GM23338 (cell line): ENCODE measurements around the gene DPYD. TPM values are rescaled to one million over a fixed set of nuclear protein-coding genes. Genes with fewer than 3 reads are reported as not detected.

Experiments used
- ATAC-seq: fragments of 200-7000 bp; cut with Tn5 transposase; 3 replicates; pipeline ENCODE4 v1.9.1; 2020
- DNase-seq: peaks from one replicate; pipeline ENCODE4 v3.0.0-alpha.2; 2015; ENCODE audit warnings: low spot score
- H2AFZ ChIP-seq: fragments of 200-600 bp; sonication (generic); 2 replicates; pipeline ENCODE4 v1.8.0; 2016; ENCODE audit warnings: antibody characterized with exemption, mild to moderate bottlenecking, moderate library complexity
- H3F3A ChIP-seq: fragments of 200-600 bp; sonication (generic); replicated peaks from 2 replicates; pipeline ENCODE4 v1.8.0; 2017; ENCODE audit warnings: antibody characterized with exemption, mixed run types, low read depth
- H3K27ac ChIP-seq: fragments of 200-600 bp; sonication (generic); 2 replicates; pipeline ENCODE4 v1.6.1; 2016; ENCODE audit warnings: low read depth
- H3K27me3 ChIP-seq: fragments of 200-600 bp; sonication (generic); 2 replicates; pipeline ENCODE4 v1.8.0; 2016; ENCODE audit warnings: mild to moderate bottlenecking, mixed run types, moderate library complexity; ENCODE audit not compliant: insufficient read depth
- H3K36me3 ChIP-seq: fragments of 200-600 bp; sonication (generic); 2 replicates; pipeline ENCODE4 v1.8.0; 2016; ENCODE audit warnings: mild to moderate bottlenecking; ENCODE audit not compliant: insufficient read depth
- H3K4me1 ChIP-seq: fragments of 200-600 bp; sonication (generic); 2 replicates; pipeline ENCODE4 v1.8.0; 2016; ENCODE audit warnings: mild to moderate bottlenecking, moderate library complexity; ENCODE audit not compliant: insufficient read depth
- H3K4me2 ChIP-seq: fragments of 200-600 bp; sonication (generic); 2 replicates; pipeline ENCODE4 v1.7.1; 2017; ENCODE audit warnings: mixed run types
- H3K4me3 ChIP-seq: fragments of 200-600 bp; sonication (generic); 2 replicates; pipeline ENCODE4 v1.6.1; 2016; ENCODE audit warnings: mixed run types
- H3K79me2 ChIP-seq: fragments of 200-600 bp; sonication (generic); replicated peaks from 2 replicates; pipeline ENCODE4 v1.8.0; 2017; ENCODE audit warnings: mild to moderate bottlenecking; ENCODE audit not compliant: insufficient read depth
- H3K9me2 ChIP-seq: fragments of 200-600 bp; sonication (generic); 2 replicates; pipeline ENCODE4 v1.8.0; 2017; ENCODE audit not compliant: insufficient read depth
- H4K20me1 ChIP-seq: fragments of 200-600 bp; sonication (generic); replicated peaks from 2 replicates; pipeline ENCODE4 v1.8.0; 2017; ENCODE audit warnings: mild to moderate bottlenecking; ENCODE audit not compliant: insufficient read depth
- H3K27ac Mint-ChIP-seq: 2 replicates; pipeline ENCODE4 v1.8.0; 2020; ENCODE audit warnings: inconsistent platforms, mild to moderate bottlenecking, moderate library complexity, mixed read lengths
- H3K27me3 Mint-ChIP-seq: 3 replicates; pipeline ENCODE4 v1.8.0; 2022; ENCODE audit warnings: low read depth, mild to moderate bottlenecking, moderate library complexity, mixed read lengths, inconsistent platforms; ENCODE audit not compliant: insufficient read depth, poor library complexity
- H3K36me3 Mint-ChIP-seq: 3 replicates; pipeline ENCODE4 v1.8.0; 2021; ENCODE audit warnings: low read depth, mild to moderate bottlenecking, inconsistent platforms, moderate library complexity, mixed read lengths
- H3K4me1 Mint-ChIP-seq: 3 replicates; pipeline ENCODE4 v1.8.0; 2020; ENCODE audit warnings: mild to moderate bottlenecking, inconsistent platforms, mixed read lengths
- H3K4me3 Mint-ChIP-seq: 3 replicates; pipeline ENCODE4 v1.8.0; 2021; ENCODE audit warnings: moderate library complexity, mild to moderate bottlenecking, inconsistent platforms, mixed read lengths
- H3K9me3 Mint-ChIP-seq: 3 replicates; pipeline ENCODE4 v1.8.0; 2020; ENCODE audit warnings: moderate library complexity, mild to moderate bottlenecking, inconsistent platforms, mixed read lengths
- CREB1 ChIP-seq: fragments of 250-450 bp; sonication (Bioruptor Pico); IDR thresholded peaks from 2 replicates; pipeline ENCODE4 v1.5.0; 2020; ENCODE audit warnings: low read depth, mild to moderate bottlenecking, moderate library complexity
- CTCF ChIP-seq, 2 experiments: fragments of 200-600 bp in 1 of 2; sonication (generic) in 1 of 2; conservative IDR thresholded peaks; 2 replicates each; pipeline versions ENCODE4 v1.5.1 to v1.6.1; 2016 to 2017; ENCODE audit warnings: antibody characterized with exemption in 2 of 2, low read depth in 2 of 2, mild to moderate bottlenecking in 2 of 2, moderate library complexity in 1 of 2
- ETS1 ChIP-seq: IDR thresholded peaks from 2 replicates; pipeline ENCODE4 v1.6.1; 2016; ENCODE audit warnings: antibody characterized with exemption
- EZH2 ChIP-seq: fragments of 200-600 bp; sonication (generic); IDR thresholded peaks from one replicate; pipeline ENCODE4 v1.8.0; 2017; ENCODE audit warnings: antibody characterized with exemption, mild to moderate bottlenecking, low read depth; ENCODE audit not compliant: unreplicated experiment
- EZH2phosphoT487 ChIP-seq: fragments of 200-600 bp; sonication (generic); IDR thresholded peaks from one replicate; pipeline ENCODE4 v1.8.1; 2018; ENCODE audit warnings: antibody characterized with exemption; ENCODE audit not compliant: unreplicated experiment
- JUNB ChIP-seq: IDR thresholded peaks from one replicate; pipeline ENCODE4 v1.6.1; 2016; ENCODE audit warnings: antibody characterized with exemption; ENCODE audit not compliant: unreplicated experiment
- NANOG ChIP-seq: IDR thresholded peaks from 2 replicates; pipeline ENCODE4 v1.6.1; 2016; ENCODE audit warnings: antibody characterized with exemption, borderline replicate concordance
- REST ChIP-seq: IDR thresholded peaks from one replicate; pipeline ENCODE4 v1.6.1; 2018; ENCODE audit warnings: antibody characterized with exemption; ENCODE audit not compliant: unreplicated experiment
- STAT1 ChIP-seq: IDR thresholded peaks from one replicate; pipeline ENCODE4 v1.6.1; 2016; ENCODE audit warnings: antibody characterized with exemption; ENCODE audit not compliant: unreplicated experiment
- ZNF114 ChIP-seq: fragments of 250-450 bp; sonication (Bioruptor Pico); IDR thresholded peaks from 2 replicates; pipeline ENCODE4 v1.5.0; 2020; ENCODE audit warnings: mild to moderate bottlenecking, moderate library complexity
- ZNF331 ChIP-seq: fragments of 250-450 bp; sonication (Bioruptor Pico); IDR thresholded peaks from 2 replicates; pipeline ENCODE4 v1.5.0; 2020; ENCODE audit warnings: low read depth, mild to moderate bottlenecking, moderate library complexity
- polyA plus RNA-seq: library from polyadenylated mRNA; unstranded; fragments of >200 nt; fragmentation: Nextera tagmentation; extraction: Ambion mirVana; gene quantifications from 2 replicates; pipeline ENCODE4 v1.2.1, GENCODE V29; 2016
- total RNA-seq: library from RNA; depleted of rRNA; stranded (reverse); fragments of >200 nt; shearing (Covaris generic); gene quantifications from 2 replicates; pipeline ENCODE4 v1.2.3, GENCODE V29; 2014

The DPYD gene
- total and polyA plus RNA-seq, 2 experiments from 2014 or later: 0.50 to 1.6 TPM

GRCh38 chr1:97379387-97380075 is 541.3 kb downstream of the DPYD start:
- no peak for ATAC-seq

GRCh38 chr1:97378596-97378995 is 542.2 kb downstream of the DPYD start:
- Histone ChIP-seq H3K9me2 (peaks cover 4% of the 10 kb centered on the region), H3K4me1 (no peaks in the 10 kb centered on the region), H3K27me3 (no peaks in the 10 kb centered on the region), H3K27ac (no peak overlapping the region), H3K36me3 (no peaks in the 10 kb centered on the region), H4K20me1 (no peaks in the 10 kb centered on the region), H3F3A (no peaks in the 10 kb centered on the region), H3K4me3 (no peak overlapping the region), H3K79me2 (no peaks in the 10 kb centered on the region), H3K4me2 (no peak overlapping the region), H2AFZ (no peak overlapping the region)
- H3K36me3 Mint-ChIP-seq: no peaks in the 10 kb centered on the region
- no peaks in the 10 kb centered on the region for H3K27me3 Mint-ChIP-seq
- DNase-seq: no peak
- ATAC-seq: no peak
- no peaks in the 10 kb centered on the region for H3K4me1 Mint-ChIP-seq
- no peaks in the 10 kb centered on the region for H3K9me3 Mint-ChIP-seq
- no peak overlapping the region for H3K4me3 Mint-ChIP-seq
- H3K27ac Mint-ChIP-seq: no peak overlapping the region
- TF ChIP-seq CREB1 (CRISPR knock-in tag): no peak
- no peak for TF ChIP-seq NANOG
- no peak for TF ChIP-seq REST
- TF ChIP-seq ZNF114: no peak
- TF ChIP-seq EZH2phosphoT487: no peak
- TF ChIP-seq ETS1: no peak
- no peak for TF ChIP-seq CTCF (conservative IDR thresholded peaks at IDR 0.05; ENCODE audit: low read depth in 2 of 2)
- no peak for TF ChIP-seq ZNF331
- no peak for TF ChIP-seq EZH2
- no peak for TF ChIP-seq STAT1
- TF ChIP-seq JUNB: no peak

More at GRCh38 chr1:97379387-97380075, 541.3 kb downstream of the DPYD start:
- no peak for DNase-seq
- Mint-ChIP-seq H3K4me3 (no peak overlapping the region), H3K27me3 (no peaks in the 10 kb centered on the region), H3K9me3 (no peaks in the 10 kb centered on the region), H3K4me1 (no peaks in the 10 kb centered on the region; the same call in 2 of the 3 replicates), H3K36me3 (no peaks in the 10 kb centered on the region), H3K27ac (no peak overlapping the region)
- TF ChIP-seq STAT1 (no peak), CREB1 (CRISPR knock-in tag) (no peak)
- Histone ChIP-seq H4K20me1 (no peaks in the 10 kb centered on the region), H3F3A (no peaks in the 10 kb centered on the region), H3K4me1 (no peaks in the 10 kb centered on the region), H3K36me3 (no peaks in the 10 kb centered on the region), H3K4me3 (no peak overlapping the region), H3K79me2 (no peaks in the 10 kb centered on the region), H3K9me2 (peaks cover 4% of the 10 kb centered on the region), H2AFZ (no peak overlapping the region), H3K4me2 (no peak overlapping the region), H3K27me3 (no peaks in the 10 kb centered on the region), H3K27ac (no peak overlapping the region)
